ENCODE data around the gene N4BP2L2.
"Not testable (repeated sequence)": the region's sequence is repeated elsewhere in the genome, so short reads cannot be mapped to it uniquely, and the experiment has no call there.

The N4BP2L2 gene

GRCh38 chr13:32538621-32539246 is at the start of gene N4BP2L2:
Gene N4BP2L2 (minus strand): TSS chr13:32538795. CDS start chr13:32537027, 1,768 bp downstream.
- peak; percentile 91 for DNase-seq

- DNase-seq, result no peak
Measured at GRCh38 chr13:32587811-32588170, 49.2 kb upstream of the N4BP2L2 start.

- DNase-seq, result peak; percentile 68
Measured at GRCh38 chr13:32587011-32587810, 48.6 kb upstream of the N4BP2L2 start.

GRCh38 chr13:32586080-32586900 is 47.7 kb upstream of the N4BP2L2 start, which contains the start of gene PDS5B:
Gene PDS5B (plus strand): TSS chr13:32586452. CDS start chr13:32648773, 62,321 bp downstream.
- peak; percentile 94 for DNase-seq

- peak; percentile 32 for DNase-seq
Measured at GRCh38 chr13:32585550-32586079, 47.0 kb upstream of the N4BP2L2 start.

- DNase-seq, result no peak
Measured at GRCh38 chr13:32582991-32583390, 44.4 kb upstream of the N4BP2L2 start.

- no peak for DNase-seq
Measured at GRCh38 chr13:32582281-32582680, 43.7 kb upstream of the N4BP2L2 start.

- DNase-seq, result no peak
Measured at GRCh38 chr13:32581177-32581786, 42.7 kb upstream of the N4BP2L2 start.

GRCh38 chr13:32577032-32577431 is 38.4 kb upstream of the N4BP2L2 start:
- DNase-seq, result no peak

GRCh38 chr13:32575687-32576086 is 37.1 kb upstream of the N4BP2L2 start:
- DNase-seq, result not testable (repeated sequence)

- DNase-seq, result not testable (repeated sequence)
Measured at GRCh38 chr13:32560842-32561241, 22.2 kb upstream of the N4BP2L2 start.

GRCh38 chr13:32555613-32556012 is 17.0 kb upstream of the N4BP2L2 start:
- DNase-seq, result no peak

- DNase-seq, result no peak
Measured at GRCh38 chr13:32553720-32554119, 15.1 kb upstream of the N4BP2L2 start.

- DNase-seq, result no peak
Measured at GRCh38 chr13:32549788-32550187, 11.2 kb upstream of the N4BP2L2 start.

- DNase-seq, result no peak
Measured at GRCh38 chr13:32548837-32549236, 10.2 kb upstream of the N4BP2L2 start.

GRCh38 chr13:32545083-32545482 is 6.5 kb upstream of the N4BP2L2 start:
- DNase-seq, result no peak

- DNase-seq, result no peak
Measured at GRCh38 chr13:32542221-32542620, 3.6 kb upstream of the N4BP2L2 start.

GRCh38 chr13:32538143-32538620 is 413 bp downstream of the N4BP2L2 start:
- peak; percentile 71 for DNase-seq

GRCh38 chr13:32537580-32538142 is 934 bp downstream of the N4BP2L2 start:
- DNase-seq, result peak; percentile 70

- DNase-seq, result no peak
Measured at GRCh38 chr13:32535748-32536147, 2.8 kb downstream of the N4BP2L2 start.

GRCh38 chr13:32535115-32535514 is 3.5 kb downstream of the N4BP2L2 start:
- no peak for DNase-seq

GRCh38 chr13:32530841-32531253 is 7.7 kb downstream of the N4BP2L2 start:
- no peak for DNase-seq

All from stimulated activated CD8-positive, alpha-beta memory T cell treated with anti-CD3 and anti-CD28 coated beads, Interleukin-4, amount 100 ng/mL, for 48 hours (primary cell).